ENCODE measurements around the gene SIK3.

Gene SIK3

DNA sequence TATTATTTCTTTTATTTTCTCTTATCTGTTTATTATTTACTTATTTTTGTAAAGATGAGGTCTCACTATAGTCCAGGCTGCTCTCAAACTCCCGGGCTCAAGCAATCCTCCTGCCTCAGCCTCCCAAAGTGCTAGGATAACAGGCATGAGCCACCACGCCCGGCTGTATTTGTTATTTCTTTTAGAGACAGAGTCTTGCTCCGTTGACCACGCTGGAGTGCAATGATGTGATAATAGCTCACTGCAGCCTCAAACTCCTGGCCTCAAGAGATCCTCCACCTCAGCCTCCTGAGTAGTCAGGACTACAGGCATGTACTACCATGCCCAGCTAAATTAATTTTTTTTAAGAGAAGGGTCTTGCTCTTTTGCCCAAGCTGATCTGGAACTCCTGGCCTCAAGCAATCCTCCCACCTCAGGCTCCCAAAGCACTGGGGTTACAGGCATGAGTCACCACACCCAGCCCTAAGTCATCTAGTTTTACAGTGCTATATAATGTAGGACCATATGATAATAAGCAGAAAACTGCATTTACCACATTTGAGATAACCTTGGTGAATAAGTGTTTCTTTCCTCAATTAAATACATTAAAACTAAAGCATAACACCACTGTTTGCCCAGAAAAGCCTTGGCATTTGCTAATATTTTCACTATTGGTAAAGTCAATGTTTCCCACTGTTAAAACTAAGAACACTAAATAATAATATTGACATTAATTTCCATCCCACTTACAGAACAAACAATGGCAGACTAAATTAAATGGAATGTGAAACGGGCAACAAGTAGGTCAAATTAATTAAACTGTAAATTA lies 127.5 kb downstream of the SIK3 start:
- TF ChIP-seq YY1 (IDR thresholded peaks at IDR 0.05; ENCODE audit: low read depth) (no peak), TCF12 (IDR thresholded peaks at IDR 0.05; ENCODE audit: low read depth) (no peak)

DNA sequence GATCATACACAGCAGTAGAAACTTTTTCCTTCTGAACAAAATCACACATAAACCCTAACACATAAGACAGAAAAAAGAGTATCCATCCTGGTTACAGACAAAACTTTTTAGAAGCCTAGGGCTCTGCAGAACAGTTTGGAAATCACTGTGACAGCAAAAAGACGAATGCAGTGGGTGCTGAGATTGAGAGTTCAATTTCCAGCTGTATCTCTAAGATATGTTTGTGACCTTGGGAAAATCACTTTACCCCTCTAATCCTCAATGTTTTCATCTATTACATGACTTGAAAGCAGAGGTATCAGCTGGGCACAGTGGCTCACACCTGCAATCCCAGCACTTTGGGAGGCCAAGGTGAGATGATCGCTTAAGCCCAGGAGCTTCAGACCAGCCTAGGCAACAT lies 128.5 kb downstream of the SIK3 start:
- no peak for TF ChIP-seq CEBPB (IDR thresholded peaks at IDR 0.05)
- TF ChIP-seq NFIC (IDR thresholded peaks at IDR 0.05), result no peak
- TF ChIP-seq, protein P1, sequence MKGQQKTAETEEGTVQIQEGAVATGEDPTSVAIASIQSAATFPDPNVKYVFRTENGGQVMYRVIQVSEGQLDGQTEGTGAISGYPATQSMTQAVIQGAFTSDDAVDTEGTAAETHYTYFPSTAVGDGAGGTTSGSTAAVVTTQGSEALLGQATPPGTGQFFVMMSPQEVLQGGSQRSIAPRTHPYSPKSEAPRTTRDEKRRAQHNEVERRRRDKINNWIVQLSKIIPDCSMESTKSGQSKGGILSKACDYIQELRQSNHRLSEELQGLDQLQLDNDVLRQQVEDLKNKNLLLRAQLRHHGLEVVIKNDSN (IDR thresholded peaks at IDR 0.05), result no peak
- no peak for TF ChIP-seq TAF1 (IDR thresholded peaks at IDR 0.05; ENCODE audit: low read depth)
- TF ChIP-seq, protein P2, sequence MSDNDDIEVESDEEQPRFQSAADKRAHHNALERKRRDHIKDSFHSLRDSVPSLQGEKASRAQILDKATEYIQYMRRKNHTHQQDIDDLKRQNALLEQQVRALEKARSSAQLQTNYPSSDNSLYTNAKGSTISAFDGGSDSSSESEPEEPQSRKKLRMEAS (IDR thresholded peaks at IDR 0.05), result no peak
- no peak for TF ChIP-seq TEAD4 (IDR thresholded peaks at IDR 0.05)
- no peak for TF ChIP-seq EGR1 (IDR thresholded peaks at IDR 0.05)
- no peak for TF ChIP-seq YY1 (IDR thresholded peaks at IDR 0.05; ENCODE audit: low read depth)

DNA sequence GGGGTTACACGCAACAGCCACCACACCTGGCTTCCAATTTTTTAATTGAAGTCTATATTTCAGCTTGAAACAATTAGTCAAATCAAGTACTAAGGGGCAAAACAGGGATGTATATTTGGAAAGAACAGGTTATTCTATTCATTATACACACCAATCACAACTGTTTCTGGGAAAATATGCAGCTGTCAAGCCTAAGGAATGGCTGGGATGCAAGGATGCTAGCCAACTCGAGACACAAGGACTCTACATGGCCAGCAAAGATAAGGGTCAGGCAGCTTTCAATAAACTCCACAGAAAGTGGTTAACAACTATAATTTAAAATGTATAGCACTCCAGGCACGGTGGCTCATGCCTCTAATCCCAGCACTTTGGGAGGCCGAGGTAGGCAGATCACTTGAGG lies 134.0 kb downstream of the SIK3 start:
- no peak for TF ChIP-seq ZBTB7A (IDR thresholded peaks at IDR 0.05; ENCODE audit: low read depth)

- TF ChIP-seq ZBTB7A (IDR thresholded peaks at IDR 0.05; ENCODE audit: low read depth), result no peak
Measured at GRCh38 chr11:116963813-116964212, 134.4 kb downstream of the SIK3 start.

DNA sequence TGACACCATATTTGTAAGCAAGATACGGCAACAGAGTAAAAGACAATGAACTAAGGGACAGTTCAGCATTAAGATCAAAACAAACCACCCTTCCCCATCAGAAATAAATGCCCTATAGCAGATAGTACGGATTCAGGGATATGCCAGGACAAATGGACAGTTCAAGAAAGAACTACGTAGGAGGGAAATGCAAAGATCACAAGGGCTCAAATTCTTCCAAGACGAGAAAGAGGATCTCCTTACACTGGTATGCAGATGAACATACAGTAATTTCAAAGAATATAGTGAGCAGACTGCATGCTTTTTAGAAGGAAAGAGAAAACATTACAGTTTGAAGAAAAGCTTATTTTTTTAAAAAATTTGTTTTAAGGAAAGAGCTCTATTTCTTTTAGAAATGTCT lies 136.1 kb downstream of the SIK3 start:
- TF ChIP-seq TEAD4 (IDR thresholded peaks at IDR 0.05) (no peak), FOXM1 (IDR thresholded peaks at IDR 0.05; ENCODE audit: borderline replicate concordance, low read depth) (no peak), CEBPB (IDR thresholded peaks at IDR 0.05) (no peak), ZBTB7A (IDR thresholded peaks at IDR 0.05; ENCODE audit: low read depth) (no peak), EGR1 (IDR thresholded peaks at IDR 0.05) (no peak), TAF1 (IDR thresholded peaks at IDR 0.05; ENCODE audit: low read depth) (no peak), RAD21 (IDR thresholded peaks at IDR 0.05; ENCODE audit: low read depth) (no peak), TCF12 (IDR thresholded peaks at IDR 0.05; ENCODE audit: low read depth) (no peak), NFIC (IDR thresholded peaks at IDR 0.05) (no peak), YY1 (IDR thresholded peaks at IDR 0.05; ENCODE audit: low read depth) (no peak)
- TF ChIP-seq, protein P2 (IDR thresholded peaks at IDR 0.05), result no peak
- TF ChIP-seq, protein P1 (IDR thresholded peaks at IDR 0.05), result no peak

DNA sequence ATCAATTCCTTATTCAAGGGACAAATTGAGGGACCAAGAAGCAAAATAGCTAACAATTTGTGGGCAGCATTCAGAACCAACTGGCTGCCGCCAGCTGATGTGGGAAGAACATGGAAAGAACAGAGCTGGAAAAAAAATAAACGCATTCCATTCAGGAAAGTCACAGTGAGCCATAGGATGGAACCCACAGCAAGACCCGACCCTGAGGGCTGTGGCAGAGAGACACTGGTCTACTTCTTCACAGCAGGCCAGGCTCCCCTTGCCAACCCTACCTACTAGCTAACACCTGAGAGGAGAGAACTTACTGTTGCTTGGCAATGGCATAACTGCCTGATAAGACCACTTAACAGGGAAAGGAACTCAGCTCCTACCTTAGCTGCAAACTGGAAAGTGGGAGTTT lies 137.3 kb downstream of the SIK3 start:
- TF ChIP-seq TEAD4 (IDR thresholded peaks at IDR 0.05), result peak; percentile 28; the same call in 1 of the 2 replicates
- 0 out of 2 replicates have a peak, but pooled peaks have one; percentile 40 for TF ChIP-seq ZBTB7A (IDR thresholded peaks at IDR 0.05; ENCODE audit: low read depth)
- no peak for TF ChIP-seq FOXM1 (IDR thresholded peaks at IDR 0.05; ENCODE audit: borderline replicate concordance, low read depth)

- TF ChIP-seq EP300 (IDR thresholded peaks at IDR 0.05; ENCODE audit: borderline replicate concordance) (no peak), ZBTB7A (IDR thresholded peaks at IDR 0.05; ENCODE audit: low read depth) (no peak), CREB1 (IDR thresholded peaks at IDR 0.05; ENCODE audit: low read depth) (no peak), FOXM1 (IDR thresholded peaks at IDR 0.05; ENCODE audit: borderline replicate concordance, low read depth) (no peak), REST (IDR thresholded peaks at IDR 0.05; ENCODE audit: low read depth) (no peak), TEAD4 (IDR thresholded peaks at IDR 0.05) (no peak), NFIC (IDR thresholded peaks at IDR 0.05) (no peak), TAF1 (IDR thresholded peaks at IDR 0.05; ENCODE audit: low read depth) (no peak)
- TF ChIP-seq, protein P2 (IDR thresholded peaks at IDR 0.05), result no peak
- TF ChIP-seq, protein P1 (IDR thresholded peaks at IDR 0.05), result no peak
Measured at GRCh38 chr11:116958246-116958645, 140.0 kb downstream of the SIK3 start.

DNA sequence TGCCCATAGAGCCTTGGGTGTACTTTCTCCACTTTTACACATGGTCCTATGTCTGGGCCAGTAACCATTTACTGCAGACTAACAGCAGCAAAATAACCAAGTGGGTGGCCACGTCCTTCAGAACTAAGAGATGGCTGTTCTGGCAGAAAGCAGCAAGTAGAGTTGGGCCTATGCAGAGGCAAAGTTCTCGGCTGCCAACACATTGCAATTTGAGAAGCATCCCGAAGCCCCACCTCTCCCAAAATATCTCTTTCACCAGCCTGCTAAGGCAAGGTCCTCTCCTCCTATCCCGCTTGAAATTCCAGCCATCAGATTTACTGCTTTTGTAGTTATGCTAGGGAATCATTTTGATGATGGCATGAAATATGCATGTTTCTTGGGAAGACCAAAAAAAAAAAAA lies 142.3 kb downstream of the SIK3 start:
- no peak for TF ChIP-seq CREB1 (IDR thresholded peaks at IDR 0.05; ENCODE audit: low read depth)
- no peak for TF ChIP-seq TCF12 (IDR thresholded peaks at IDR 0.05; ENCODE audit: low read depth)
- no peak for TF ChIP-seq CEBPB (IDR thresholded peaks at IDR 0.05)
- TF ChIP-seq RAD21 (IDR thresholded peaks at IDR 0.05; ENCODE audit: low read depth), result no peak
- TF ChIP-seq TEAD4 (IDR thresholded peaks at IDR 0.05), result no peak
- no peak for TF ChIP-seq NFIC (IDR thresholded peaks at IDR 0.05)
- TF ChIP-seq YY1 (IDR thresholded peaks at IDR 0.05; ENCODE audit: low read depth), result no peak
- TF ChIP-seq TAF1 (IDR thresholded peaks at IDR 0.05; ENCODE audit: low read depth), result no peak
- no peak for TF ChIP-seq FOXM1 (IDR thresholded peaks at IDR 0.05; ENCODE audit: borderline replicate concordance, low read depth)
- no peak for TF ChIP-seq REST (IDR thresholded peaks at IDR 0.05; ENCODE audit: low read depth)
- no peak for TF ChIP-seq ZBTB7A (IDR thresholded peaks at IDR 0.05; ENCODE audit: low read depth)
- TF ChIP-seq EGR1 (IDR thresholded peaks at IDR 0.05), result no peak
- no peak for TF ChIP-seq EP300 (IDR thresholded peaks at IDR 0.05; ENCODE audit: borderline replicate concordance)
- TF ChIP-seq, protein P1 (IDR thresholded peaks at IDR 0.05), result no peak
- TF ChIP-seq, protein P2 (IDR thresholded peaks at IDR 0.05), result no peak
